GM15510 (cell line): ENCODE results near the gene ISM2.

Experiments used
- POLR2A ChIP-seq: IDR thresholded peaks from 3 replicates; pipeline ENCODE4 v1.6.1; 2011; ENCODE audit warnings: borderline replicate concordance; ENCODE audit not compliant: insufficient read length; ENCODE audit errors: extremely low read depth

ISM2 gene

DNA sequence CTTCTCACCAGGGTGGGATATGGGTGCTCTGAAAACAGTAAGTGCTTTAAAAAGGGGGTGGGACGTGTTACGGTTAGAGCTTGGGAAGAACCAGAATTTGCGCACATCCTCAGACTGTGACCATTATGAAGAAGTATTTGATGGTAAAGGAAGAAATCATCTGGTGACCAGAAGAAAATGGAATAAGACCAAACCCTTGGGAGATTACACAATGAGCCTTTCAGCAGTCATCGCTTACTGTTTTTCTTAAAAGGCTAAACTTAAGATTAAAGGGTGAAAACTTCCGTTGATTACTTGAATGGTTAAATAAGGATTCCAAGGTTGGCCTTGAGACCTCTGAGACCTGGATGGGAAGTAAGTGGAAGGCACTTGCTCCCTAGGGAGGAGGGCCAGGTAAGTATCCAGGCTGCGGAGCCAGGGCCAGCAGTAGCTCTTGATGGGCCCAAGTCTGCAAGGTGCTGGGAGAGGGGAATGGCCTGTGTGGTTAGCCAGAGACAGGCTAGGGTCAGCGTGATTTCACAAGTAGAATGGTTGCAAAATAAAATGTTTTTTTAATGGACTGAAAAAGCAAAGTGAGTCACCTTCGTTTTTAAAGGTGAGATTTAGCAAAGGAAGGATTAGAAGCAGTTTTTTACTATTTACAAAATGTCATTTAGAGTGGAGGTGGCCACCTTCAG, 13.0 kb upstream of the ISM2 start:
- TF ChIP-seq POLR2A, result no peak

DNA sequence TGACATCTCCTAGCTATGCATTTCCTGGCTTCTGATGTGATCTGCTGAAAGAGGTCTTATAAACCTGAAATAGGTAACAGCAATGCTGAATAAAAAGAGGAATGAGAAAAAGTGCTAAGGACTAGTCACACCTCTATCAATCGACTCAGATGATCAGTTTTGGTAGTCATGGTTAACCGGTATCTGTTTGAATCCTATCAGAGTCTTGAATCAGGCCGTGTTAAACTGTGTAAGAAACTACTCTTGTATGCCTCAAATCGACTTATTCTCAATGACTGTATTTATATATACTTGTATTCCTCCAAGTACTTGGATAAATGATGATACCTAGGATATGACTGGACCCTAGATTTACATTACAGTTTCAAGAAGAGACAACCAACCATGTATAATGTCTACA, 10.8 kb upstream of the ISM2 start:
- TF ChIP-seq POLR2A, result no peak

DNA sequence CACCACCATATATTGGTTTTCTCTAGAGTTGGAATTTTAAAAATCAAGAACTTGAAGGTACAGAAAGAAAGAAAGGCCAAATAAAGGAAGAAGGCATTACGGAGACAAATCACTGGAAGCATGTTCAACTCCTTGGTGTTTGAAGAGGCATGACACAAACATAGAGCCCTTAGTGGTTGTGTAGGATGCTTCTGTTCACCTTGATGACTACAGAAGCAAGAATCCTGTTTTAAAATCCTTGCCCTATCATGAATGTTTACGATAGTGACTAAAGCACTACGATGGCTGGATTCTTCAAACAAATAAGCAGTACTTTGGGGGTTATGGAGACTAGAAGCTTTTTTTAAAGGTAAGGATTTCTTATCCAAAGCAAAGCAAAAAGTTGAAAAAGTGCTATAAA, 10.3 kb upstream of the ISM2 start:
- TF ChIP-seq POLR2A, result no peak

DNA sequence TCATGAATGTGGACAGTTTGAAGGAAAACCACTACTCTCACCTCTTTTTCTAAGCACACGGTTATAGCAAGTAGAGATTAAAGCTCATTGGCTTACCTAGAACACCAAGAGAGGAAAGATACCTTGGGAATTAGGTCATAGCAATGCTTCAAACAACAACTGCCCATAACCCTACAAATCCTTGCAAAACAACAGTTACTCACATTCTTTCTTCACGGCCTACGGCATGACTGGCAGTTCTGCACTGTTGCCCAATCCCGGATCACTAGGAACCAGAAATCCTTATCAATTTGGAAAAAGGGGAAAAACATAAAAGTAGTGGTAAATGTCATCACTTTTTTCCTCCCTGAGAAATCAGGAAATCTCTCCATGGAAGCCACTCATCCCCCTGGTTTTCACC, 9.6 kb upstream of the ISM2 start:
- no peak for TF ChIP-seq POLR2A

DNA sequence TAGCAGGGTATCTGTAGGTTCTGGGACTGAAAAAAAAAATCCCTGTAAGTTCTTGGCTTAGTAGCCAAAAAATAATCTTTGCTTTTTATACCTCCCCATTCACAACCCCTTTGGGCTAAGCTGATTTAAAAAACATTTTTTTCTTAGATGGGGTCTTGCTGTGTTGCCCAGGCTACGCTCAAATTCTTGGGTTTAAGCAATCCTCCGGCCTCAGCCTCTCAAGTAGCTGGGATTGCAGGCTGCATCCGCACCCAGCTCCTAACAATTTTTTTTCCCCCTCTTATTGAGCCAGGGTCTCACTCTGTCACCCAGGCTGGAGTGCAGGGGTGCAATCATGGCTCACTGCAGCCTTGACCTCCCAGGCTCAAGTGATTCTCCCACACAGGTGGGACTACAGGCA, 9.1 kb upstream of the ISM2 start:
- no peak for TF ChIP-seq POLR2A

DNA sequence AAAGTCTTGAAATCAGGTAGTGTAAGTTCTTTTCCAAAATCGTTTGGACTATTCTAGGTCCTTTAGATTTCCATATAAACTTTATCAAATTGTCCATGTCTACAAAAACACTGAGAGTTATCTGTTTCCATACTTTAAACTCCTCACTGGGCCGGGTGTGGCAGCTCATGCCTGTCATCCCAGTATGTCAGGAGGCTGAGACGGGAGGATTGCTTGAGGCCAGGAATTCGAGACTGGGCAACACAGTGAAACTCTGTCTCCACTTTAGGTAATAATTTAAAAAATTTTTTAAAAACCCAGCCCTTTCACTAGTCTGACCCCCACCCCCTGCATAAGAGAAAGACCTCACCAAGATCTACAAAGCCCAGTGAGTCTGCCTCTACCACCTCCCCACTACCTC, 6.4 kb upstream of the ISM2 start:
- TF ChIP-seq POLR2A, result no peak

DNA sequence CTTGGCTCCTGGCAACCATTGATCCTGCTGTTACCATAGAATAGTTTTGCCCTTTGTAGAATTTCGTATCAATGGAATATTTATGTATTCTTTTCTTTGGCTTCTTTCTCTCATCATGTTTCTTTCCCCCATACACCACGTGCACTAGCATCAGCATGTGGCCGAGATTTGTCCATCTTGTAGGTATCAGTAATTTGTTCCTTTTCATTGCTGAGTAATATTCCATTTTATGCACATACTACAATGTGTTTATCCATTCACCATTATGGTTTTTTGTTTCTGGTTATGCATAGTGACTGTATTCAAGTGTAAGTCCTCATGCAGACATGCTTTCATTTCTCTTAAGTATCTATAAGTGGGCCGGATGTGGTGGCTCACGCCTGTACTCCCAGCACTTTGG, 4.5 kb upstream of the ISM2 start:
- TF ChIP-seq POLR2A, result no peak

DNA sequence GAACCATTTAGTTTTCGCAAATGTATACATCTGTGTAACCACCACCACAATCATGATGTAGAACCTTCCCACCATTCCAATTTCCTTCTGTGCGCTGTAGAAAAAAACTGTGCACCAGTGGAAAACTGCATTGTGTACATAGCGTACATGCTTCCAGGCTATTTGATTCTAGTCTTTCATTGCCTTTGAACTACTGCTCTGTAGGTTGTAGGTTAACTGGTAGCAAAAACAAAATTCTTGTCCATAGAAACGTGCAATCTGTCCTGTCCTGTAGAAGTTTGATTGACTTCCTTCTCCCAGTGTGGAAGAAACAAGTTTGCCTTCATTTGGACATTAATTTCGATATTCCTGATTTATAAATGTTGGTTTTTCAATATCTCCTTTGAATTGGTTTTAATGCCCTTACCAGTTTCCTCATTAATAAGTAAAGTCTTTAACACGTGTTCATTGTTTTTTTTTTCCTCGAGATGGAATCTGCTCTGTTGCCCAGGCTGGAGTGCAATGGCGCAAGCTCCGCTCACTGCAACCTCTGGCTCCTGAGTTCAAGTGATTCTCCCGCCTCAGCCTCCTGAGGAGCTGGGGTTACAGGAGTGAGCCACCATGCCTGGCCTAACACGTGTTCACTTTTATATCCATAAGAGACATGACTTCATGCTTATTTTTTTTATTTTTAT, 3.6 kb upstream of the ISM2 start:
- no peak for TF ChIP-seq POLR2A

DNA sequence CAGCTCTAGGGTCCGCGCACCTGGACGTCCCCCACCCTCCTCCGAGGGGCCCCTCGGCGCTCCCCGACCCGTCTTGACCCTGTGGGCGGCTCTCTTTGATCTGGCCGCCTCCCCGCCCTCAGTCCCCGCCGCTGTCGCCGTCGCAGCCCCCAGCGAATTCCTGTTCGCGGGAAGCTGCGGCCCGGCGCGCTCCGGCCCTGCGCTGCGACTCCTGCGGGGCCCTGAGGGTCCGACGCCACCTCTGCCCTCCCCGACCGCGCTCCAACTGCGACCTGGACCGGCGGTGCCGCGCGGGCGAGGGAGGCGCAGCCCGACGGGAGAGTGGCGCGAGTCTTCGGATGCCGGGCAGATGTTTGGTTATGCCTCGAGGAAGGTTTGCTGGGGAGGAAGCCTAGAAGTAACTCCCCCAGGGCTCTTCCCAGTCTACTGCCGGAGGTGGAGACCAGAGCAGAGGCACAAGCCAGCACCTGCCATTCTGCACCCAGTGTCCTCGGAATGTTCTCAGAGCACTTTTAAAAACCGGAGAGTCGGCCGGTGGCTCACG, 440 bp upstream of the ISM2 start:
- TF ChIP-seq POLR2A, result no peak

DNA sequence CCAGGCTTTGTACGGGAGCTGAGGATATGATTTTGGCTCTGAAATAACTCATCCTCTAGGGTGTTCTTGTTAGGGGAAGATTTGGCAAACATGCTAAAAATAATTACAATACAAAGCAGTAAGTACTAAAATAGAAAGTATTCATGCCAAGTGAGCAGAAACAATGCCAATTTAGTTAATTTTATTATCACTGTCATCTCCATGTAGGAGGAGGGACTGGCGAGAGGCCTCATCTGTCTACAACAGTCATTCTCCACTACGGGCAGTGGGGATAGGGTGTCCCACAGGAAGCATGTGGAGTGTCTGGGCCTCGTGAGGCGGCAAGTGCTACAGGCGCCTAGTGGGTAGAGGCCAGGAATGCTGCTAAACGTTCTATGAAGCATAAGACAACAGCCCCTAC, 3.3 kb downstream of the ISM2 start:
- TF ChIP-seq POLR2A, result no peak

DNA sequence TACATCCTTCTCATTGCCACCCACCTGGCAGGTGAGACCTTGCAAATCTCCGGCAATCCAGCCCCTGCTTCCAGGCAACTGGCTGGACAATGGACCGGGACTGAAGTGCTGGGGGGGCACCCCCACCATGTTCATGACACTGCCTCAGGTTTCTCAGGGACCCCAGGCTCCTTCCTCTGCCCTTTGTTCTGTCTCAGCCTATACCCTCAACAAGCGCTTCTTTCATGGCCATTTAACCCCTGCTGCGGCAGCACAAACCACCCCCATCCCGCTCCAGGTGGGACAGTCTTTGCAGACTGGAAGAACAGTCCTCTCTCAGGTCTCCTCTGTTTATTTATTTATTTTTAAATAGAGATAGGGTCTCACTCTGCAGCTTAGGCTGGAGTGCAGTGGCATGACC, 7.6 kb downstream of the ISM2 start:
- TF ChIP-seq POLR2A, result no peak

DNA sequence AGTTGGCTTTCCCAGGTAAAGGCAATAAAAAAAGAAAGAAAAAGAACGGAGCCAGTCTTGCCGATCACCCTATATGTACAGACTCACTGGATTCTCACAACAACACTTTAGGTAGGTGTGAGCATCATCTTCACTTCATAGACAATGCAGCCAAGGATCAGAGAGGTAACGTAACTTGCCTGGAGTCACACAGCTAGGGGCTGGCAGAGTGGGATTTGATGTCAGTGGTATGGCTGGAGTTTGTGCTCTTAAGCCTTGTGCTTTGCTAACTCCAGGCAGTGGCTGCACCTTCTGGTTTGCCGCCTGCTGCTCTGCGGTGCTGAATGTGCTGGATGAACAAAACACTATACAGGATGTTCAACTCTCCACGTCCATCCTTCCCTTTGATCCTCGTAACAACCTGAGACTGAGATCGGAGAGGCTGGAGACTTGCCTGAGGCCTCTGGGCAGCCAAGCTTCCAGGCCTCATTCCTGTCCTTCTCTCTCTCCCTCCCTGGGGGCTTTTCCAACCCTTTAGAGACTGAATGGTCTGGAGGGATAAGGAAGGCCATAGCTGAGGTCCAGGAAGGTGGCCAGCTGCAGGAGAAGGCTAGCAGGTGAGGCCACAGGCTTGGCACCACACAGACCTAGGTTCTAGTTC, 8.1 kb downstream of the ISM2 start:
- TF ChIP-seq POLR2A, result no peak

DNA sequence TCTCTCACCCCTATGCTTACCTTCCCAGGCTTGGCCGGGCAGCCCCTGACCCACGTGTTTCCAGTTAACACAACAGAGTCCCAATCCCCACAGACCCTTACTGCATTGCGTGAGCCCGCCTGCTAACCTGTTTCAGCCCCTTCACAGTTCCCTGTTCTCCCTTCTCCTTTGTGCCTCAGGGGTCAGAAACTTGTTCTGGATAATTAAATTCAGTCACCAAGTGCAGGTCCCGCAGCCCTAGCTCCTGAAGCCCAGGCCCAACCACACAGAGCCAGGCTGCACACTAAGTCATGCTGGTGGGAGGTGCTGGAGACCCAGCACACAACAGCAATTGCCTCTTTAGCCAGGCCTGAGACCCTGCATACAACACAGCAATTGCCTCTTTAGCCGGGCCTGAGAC, 9.6 kb downstream of the ISM2 start:
- no peak for TF ChIP-seq POLR2A

DNA sequence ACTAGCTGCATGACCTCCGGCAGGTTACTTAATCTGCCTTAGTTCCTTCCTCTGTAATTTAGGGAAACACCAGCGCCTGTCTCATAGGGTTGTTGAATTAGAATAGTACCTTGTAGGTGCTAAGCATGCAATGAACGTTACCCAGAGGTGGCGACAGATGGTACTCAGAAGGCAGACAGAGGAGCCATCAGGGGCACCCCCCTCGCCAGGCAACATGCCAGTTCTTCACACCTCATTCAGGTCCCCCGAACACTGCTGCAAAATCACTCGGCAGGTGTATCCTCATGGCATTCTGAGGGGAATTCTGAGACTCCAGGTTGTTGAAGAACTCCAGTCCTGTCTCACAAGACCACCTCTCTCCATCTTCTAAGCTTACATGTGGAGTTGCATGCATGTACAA, 10.1 kb downstream of the ISM2 start:
- no peak for TF ChIP-seq POLR2A

DNA sequence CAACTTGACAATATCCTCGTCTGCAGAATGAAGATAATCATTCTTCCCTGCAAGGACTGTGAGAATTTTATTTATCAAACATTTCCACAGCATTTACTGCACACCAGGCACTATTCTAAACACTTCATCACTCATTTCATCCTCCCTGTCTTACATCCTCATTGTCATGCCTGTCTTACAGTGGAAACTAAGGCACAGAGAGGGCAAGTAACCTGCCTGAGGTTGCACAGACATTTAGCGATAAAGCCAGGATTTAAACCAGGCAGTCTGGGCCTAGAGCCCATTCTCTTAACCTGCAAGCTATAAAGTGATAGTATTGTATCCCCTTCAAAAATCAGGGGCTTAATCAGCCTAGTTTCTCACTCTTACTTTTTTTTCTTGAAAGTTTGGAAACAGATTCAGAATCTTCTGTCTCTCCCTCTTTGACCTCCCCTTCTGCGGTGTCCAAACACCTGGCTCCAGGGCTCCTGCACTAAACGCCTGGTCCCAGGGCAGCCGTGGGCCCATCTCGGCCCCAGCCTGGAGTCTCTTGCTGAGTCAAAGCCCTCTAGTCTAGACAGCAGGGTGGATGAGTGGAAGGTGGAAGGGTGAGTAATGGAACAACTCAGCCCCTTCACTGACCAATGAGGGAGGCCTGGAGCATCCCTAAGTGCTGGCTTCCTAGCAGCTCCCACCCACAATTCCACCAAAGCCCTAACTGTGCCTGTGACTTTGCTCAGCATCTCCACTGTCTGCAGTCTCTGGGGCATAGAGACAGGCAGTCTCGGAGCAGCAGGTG, 12.5 kb downstream of the ISM2 start:
- TF ChIP-seq POLR2A, result no peak
